ENCODE measurements around the gene ADRB2.

DNA sequence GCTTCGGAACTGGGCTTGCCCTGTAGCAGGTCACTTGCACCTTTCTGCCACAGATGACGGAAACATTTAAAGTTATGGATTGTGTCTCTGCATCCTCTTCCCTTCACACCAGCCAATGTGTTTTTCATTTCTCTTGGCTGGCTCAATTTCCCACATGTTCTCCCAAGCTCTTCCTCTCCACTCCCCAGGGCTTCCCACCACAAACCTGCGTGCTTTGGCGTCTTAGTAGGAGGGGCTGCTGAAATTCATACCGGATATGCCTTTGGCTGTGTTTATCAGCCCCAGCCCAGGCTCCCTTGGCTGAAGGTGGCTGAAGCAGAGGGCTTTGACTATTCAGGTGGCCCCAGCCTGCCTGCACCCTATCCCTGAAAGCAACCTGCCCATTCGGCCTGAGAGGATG is 32.1 kb downstream of the ADRB2 start:
- no peak for TF ChIP-seq POLR2A (IDR thresholded peaks at IDR 0.05)
- TF ChIP-seq, protein P1, sequence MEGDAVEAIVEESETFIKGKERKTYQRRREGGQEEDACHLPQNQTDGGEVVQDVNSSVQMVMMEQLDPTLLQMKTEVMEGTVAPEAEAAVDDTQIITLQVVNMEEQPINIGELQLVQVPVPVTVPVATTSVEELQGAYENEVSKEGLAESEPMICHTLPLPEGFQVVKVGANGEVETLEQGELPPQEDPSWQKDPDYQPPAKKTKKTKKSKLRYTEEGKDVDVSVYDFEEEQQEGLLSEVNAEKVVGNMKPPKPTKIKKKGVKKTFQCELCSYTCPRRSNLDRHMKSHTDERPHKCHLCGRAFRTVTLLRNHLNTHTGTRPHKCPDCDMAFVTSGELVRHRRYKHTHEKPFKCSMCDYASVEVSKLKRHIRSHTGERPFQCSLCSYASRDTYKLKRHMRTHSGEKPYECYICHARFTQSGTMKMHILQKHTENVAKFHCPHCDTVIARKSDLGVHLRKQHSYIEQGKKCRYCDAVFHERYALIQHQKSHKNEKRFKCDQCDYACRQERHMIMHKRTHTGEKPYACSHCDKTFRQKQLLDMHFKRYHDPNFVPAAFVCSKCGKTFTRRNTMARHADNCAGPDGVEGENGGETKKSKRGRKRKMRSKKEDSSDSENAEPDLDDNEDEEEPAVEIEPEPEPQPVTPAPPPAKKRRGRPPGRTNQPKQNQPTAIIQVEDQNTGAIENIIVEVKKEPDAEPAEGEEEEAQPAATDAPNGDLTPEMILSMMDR (IDR thresholded peaks at IDR 0.05): no peak
- no peak for TF ChIP-seq POLR2AphosphoS5 (IDR thresholded peaks at IDR 0.05)
